Lower leg skin (tissue), 4 donors: ENCODE results near the gene ANXA1. TPM values are rescaled to one million over a fixed set of nuclear protein-coding genes. Genes with fewer than 3 reads are reported as not detected.

Source experiments
- DNase-seq, 2 donors: peaks; one replicate each; pipeline ENCODE4 v3.0.0-alpha.2; 2019; ENCODE audit warnings: low spot score in 2 of 2
- H3K4me3 ChIP-seq: fragments of 200-600 bp; sonication (generic); 2 replicates; pipeline ENCODE4 v1.5.1; 2017; ENCODE audit warnings: mild to moderate bottlenecking, low read depth; ENCODE audit not compliant: poor library complexity, severe bottlenecking
- CTCF ChIP-seq, 3 donors: fragments of 450-650 bp; IDR thresholded peaks; one replicate each; pipeline ENCODE4 v1.5.1; 2016; ENCODE audit warnings: antibody characterized with exemption in 3 of 3, mild to moderate bottlenecking in 3 of 3, moderate library complexity in 2 of 3
- POLR2A ChIP-seq, 2 donors: fragments of 450-650 bp; IDR thresholded peaks; one replicate each; pipeline ENCODE4 v1.6.1; 2016 to 2017; ENCODE audit warnings: antibody characterized with exemption in 2 of 2, mild to moderate bottlenecking in 1 of 2, moderate library complexity in 1 of 2
- WGBS, 2 donors: methylation state at CpG; one replicate each; pipeline ENCODE4 v1.1.5; 2018; 5-methylcytosine and 5-hydroxymethylcytosine counted together
- intact Hi-C: fragments of 100-400 bp; cut with DNase I; formaldehyde crosslinking; loops from one replicate; pipeline ENCODE4 v1.15.0; 2023; ENCODE audit warnings: low total_unique reads
- total RNA-seq, 4 donors: library from RNA; depleted of rRNA; stranded (reverse); fragments of >200 nt; gene quantifications; one replicate each; pipeline ENCODE4 v1.1.0, GENCODE V29; 2016

Gene ANXA1
- total RNA-seq, 4 donors from 2014 or later, result 146 to 284 (median 173) TPM

- 100% methylated on average over 1 of the region's 1 CpG for WGBS, 2 donors
- no peak for DNase-seq
- H3K4me3 ChIP-seq, result no peak overlapping the region
- no peak for TF ChIP-seq POLR2A (IDR thresholded peaks at IDR 0.05)
- intact Hi-C loops, result loop anchor here (5.0 kb wide), 1 partner anchor 62 kb away; no protein-coding TSS in a partner anchor
These were observed 36.7 kb upstream of the ANXA1 start for GRCh38 chr9:73114958-73115357.

- TF ChIP-seq POLR2A (IDR thresholded peaks at IDR 0.05) (no peak), CTCF (IDR thresholded peaks at IDR 0.05) (no peak)
- WGBS, 2 donors, result 55 to 67% methylated on average over 1 of the region's 1 CpG
- no peak for DNase-seq
- H3K4me3 ChIP-seq, result no peak overlapping the region
- intact Hi-C loops, result loop anchor here (5.0 kb wide), 1 partner anchor 61 kb away; no protein-coding TSS in a partner anchor
These were observed 35.6 kb upstream of the ANXA1 start for GRCh38 chr9:73116031-73116430.

GRCh38 chr9:73116880-73117279, 34.8 kb upstream of the ANXA1 start:
- intact Hi-C loops, result loop anchor here (5.0 kb wide), 1 partner anchor 60 kb away; no protein-coding TSS in a partner anchor
- 91 to 96% methylated on average over 1 of the region's 1 CpG for WGBS, 2 donors
- TF ChIP-seq CTCF (IDR thresholded peaks at IDR 0.05), result no peak
- no peak for TF ChIP-seq POLR2A (IDR thresholded peaks at IDR 0.05)
- no peak for DNase-seq
- H3K4me3 ChIP-seq, result no peak overlapping the region

- no peak overlapping the region for H3K4me3 ChIP-seq
- intact Hi-C loops, result loop anchor here (5.0 kb wide), 1 partner anchor 59 kb away; no protein-coding TSS in a partner anchor
- TF ChIP-seq POLR2A (IDR thresholded peaks at IDR 0.05), result no peak
- TF ChIP-seq CTCF (IDR thresholded peaks at IDR 0.05), result no peak
- DNase-seq, result no peak
These were observed 33.4 kb upstream of the ANXA1 start for GRCh38 chr9:73118286-73118685.

- WGBS, 2 donors, result 68 to 69% methylated on average over 4 of the region's 4 CpGs
- intact Hi-C loops, result loop anchor here (5.0 kb wide), 1 partner anchor 58 kb away; no protein-coding TSS in a partner anchor
- TF ChIP-seq POLR2A (IDR thresholded peaks at IDR 0.05) (no peak), CTCF (IDR thresholded peaks at IDR 0.05) (no peak)
- DNase-seq, result no peak
- H3K4me3 ChIP-seq, result no peak overlapping the region
These were observed 32.6 kb upstream of the ANXA1 start for GRCh38 chr9:73118898-73119554.

- intact Hi-C loops, result no loop called here
- no peak for DNase-seq
- WGBS, 2 donors, result 83 to 90% methylated on average over 1 of the region's 1 CpG
- H3K4me3 ChIP-seq, result no peak overlapping the region
- no peak for TF ChIP-seq POLR2A (IDR thresholded peaks at IDR 0.05)
These were observed 30.2 kb upstream of the ANXA1 start for GRCh38 chr9:73121375-73121935.
